Hematopoietic multipotent progenitor cell treated with erythropoietin and hydrocortisone succinate and interleukin-3 and kit ligand, for 6 days (in vitro differentiated cells): ENCODE measurements around the gene LIX1L.
A peak's percentile ranks its signal among the peaks of the same experiment; 100 is the strongest.
"Not testable (repeated sequence)": the region's sequence is repeated elsewhere in the genome, so short reads cannot be mapped to it uniquely, and the experiment has no call there.

Source experiments
- DNase-seq: peaks from one replicate; pipeline ENCODE4 v3.0.0-alpha.2; 2015

LIX1L gene

DNA sequence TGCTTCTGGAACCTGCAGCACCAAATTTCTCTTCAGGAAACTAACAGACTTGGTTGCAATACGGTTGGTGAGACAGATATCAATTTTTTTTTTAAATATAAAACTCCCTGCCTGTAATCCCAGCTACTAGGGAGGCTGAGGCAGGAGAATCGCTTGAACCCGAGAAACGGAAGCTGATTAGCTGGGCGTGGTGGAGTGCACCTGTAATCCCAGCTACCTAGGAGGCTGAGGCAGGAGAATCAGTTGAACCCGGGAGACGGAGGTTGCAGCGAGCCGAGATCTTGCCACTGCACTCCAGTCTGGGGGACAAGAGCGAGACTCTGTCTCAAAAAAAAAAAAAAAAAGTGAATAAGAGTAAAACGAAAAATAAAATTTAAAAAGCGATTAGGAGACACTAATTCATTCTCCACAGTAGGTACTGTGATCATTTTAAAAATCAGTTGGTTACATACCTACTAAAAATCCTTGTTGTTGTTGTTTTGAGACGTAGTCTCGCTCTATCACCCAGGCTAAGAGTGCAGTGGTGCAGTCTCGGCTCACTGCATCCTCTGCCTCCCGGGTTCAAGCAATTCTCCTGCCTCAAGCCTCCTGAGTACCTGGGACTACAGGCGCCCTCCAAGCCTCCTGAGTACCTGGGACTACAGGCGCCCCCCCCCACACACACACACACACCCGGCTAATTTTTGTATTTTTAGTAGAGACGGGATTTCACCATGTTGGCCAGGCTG lies 29.7 kb downstream of the LIX1L start:
- no peak for DNase-seq

DNA sequence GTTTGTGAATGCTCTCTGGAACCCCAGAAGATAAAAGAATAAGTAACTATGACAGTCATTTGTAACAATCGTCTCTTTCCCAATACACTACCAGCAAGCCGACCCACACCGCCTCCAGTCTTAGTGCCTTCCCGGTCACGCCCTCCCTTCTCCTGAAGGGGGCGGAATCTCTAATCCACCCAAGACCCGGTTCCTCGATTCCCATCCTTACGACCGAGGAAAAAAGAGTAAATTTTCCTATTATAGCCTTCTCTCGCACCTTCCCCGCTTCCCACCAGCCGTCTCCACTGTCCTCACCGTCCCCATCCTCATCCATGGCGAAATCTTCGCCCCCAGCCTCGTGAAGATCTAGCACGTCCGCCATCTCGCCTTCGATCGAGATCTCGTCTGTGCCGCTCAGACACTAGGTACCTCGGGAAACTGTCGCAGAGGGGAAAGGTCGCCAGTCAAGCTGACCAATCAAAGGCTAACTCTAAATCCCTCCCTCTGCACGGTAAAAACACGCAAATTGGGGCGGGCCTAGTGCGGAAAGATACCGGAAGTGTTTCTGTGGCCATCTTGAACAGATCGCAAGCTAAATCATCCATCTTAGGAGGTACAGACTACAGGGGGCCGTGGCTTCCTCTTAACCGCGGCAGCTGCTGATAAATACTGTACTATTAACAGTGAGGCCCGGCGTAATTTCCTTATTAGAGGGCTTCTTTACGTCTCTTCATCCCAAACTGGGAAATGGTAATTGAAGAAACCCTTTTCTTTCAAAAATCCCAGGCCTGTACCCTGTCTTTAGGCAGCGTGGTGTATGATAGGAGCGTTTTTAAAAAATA lies 30.5 kb downstream of the LIX1L start, which contains the start of gene RBM8A:
Gene RBM8A (minus strand): TSS at position 422 of the 824 bp plus-strand sequence. CDS start 58 bp downstream, at position 364.
- DNase-seq, result peak; percentile 100

DNA sequence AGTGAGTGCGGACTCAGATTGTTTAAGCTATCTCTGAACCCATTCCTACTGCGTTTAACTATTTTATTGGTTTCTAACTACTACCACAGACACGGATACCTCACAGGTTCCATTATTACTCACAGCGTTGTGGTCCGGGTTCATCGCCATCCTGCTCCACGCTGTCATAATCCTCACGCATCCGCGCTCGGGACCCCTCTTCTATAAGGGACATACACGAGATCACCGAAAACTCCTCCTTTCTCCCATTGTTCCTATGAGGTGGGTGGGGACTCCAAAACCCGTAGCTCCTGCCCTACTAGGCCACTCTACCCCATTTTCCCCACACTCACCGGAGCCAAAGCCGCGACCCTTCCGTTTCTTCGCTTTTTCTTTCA lies 31.1 kb downstream of the LIX1L start:
- no peak for DNase-seq

DNA sequence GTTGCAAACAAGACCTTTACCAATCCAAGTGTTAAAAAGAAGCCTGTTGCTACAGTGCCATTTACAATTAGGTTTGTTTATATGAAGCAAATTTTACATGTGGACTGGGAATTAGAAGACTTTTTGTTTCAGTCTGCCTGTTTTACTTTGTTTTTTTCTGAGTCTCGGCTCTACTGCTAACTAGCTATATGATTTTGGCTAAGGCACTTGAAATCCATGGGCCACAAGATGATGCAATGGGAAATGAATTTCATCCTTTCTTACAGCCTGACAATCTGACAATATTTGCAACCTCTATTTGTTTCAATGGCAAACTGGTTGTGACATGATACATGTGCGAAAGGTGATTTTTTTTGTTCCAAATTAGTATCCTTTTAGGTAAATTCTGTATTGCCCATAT lies 35.6 kb downstream of the LIX1L start:
- DNase-seq, result peak; percentile 17

DNA sequence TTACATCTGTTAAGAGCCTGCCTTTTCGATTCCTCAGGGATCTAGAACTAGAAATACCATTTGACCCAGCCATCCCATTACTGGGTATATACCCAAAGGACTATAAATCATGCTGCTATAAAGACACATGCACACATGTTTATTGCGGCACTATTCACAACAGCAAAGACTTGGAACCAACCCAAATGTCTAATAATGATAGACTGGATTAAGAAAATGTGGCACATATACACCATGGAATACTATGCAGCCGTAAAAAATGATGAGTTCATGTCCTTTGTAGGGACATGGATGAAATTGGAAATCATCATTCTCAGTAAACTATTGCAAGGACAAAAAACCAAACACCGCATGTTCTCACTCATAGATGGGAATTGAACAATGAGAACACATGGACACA lies 37.5 kb downstream of the LIX1L start:
- not testable (repeated sequence) for DNase-seq

DNA sequence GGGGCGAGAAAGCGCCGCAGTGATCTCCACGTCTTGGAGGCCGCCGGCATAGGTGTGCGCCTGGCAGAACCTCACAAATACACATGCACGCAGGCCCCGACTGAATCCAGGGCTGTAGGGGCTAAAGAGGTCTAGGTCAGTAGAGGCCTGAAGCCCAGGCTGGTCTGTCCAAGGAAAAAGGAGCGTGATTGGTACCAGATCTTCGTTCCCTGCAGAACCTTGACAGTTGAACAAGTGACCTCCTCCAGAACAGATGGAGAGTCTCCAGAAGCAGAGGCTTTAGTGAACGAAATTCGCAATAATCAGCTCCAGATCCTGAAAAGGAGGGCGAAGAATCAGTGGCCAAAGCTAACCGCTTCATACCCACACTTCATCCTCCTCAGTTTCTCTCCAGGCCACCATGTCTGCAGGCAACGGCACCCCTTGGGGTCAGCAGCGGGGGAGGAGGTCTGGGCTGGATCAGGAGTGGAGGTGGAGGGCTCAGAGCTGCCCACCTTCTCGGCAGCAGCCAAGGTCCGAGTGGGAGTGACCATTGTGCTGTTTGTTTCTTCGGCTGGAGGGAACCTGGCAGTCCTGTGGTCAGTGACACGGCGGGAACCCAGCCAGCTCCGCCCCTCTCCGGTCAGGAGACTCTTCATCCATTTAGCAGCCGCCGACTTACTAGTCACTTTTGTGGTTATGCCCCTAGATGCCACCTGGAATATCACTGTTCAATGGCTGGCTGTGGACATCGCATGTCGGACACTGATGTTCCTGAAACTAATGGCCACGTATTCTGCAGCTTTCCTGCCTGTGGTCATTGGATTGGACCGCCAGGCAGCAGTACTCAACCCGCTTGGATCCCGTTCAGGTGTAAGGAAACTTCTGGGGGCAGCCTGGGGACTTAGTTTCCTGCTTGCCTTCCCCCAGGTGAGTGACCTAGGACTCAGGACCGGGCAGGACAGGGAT lies 38.6 kb downstream of the LIX1L start:
- DNase-seq, result peak; percentile 71

DNA sequence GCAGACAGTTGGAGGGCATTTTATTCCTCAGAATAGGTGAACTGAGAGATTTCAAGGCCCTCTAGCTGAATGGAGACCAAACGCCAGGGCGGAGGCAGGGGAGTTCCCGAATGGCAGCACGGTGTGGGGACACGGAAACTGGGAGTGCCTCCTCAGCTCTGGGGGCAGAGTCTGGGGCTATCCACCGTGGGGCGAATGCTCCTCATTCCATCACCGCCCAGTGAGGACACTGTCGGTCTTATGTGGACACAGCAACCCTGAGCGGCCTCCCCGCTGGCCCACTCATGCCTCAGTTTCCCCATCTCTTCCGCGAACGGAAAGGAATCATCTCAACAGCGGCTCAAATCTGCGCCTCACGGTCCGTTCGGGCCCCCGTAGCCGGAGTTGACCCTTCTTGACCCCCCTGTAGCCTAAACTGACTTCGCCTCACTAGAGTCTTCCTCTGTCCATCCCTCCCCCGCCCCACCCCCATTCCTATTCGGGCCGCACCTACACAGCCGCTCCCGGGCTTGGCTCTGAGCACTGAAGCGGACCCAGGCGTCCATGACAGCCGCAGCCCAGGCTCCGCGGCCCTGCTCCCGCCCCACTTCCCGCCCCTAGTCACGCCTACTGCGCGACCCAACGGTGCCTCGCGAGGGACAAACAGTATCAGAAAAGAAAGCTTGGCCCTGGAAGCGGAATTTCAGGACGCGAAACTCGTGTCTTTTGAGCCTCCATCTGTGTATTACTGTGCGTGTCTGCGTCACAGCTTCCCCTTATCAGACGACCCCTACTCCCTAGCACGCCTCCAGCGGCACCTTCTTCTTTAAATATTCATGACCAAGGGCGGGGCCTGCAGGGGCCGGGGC lies 39.4 kb downstream of the LIX1L start, which contains the start of gene PEX11B:
Gene PEX11B (minus strand): TSS at position 574 of the 848 bp plus-strand sequence. CDS start 29 bp downstream, at position 545.
- peak; percentile 96 for DNase-seq

DNA sequence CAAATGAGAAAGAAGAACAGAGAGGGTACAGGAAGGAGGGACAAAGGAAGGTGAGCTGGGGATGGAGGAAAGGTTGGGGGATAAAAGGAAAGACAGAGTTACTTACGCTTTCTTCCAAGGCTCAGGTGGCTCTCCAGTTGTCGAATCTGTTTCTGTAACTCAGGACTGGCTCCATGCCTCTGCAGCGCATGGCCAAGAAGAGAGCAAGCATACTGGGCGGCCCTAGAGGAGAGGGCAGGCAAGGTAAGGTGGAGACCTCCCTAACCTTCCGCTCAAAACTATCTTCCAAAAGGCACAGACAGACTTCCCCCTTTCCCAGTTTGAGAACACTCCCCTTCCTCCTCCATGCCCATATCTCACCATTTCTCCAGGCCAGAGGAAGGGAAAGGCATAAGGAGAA lies 40.2 kb downstream of the LIX1L start:
- no peak for DNase-seq

DNA sequence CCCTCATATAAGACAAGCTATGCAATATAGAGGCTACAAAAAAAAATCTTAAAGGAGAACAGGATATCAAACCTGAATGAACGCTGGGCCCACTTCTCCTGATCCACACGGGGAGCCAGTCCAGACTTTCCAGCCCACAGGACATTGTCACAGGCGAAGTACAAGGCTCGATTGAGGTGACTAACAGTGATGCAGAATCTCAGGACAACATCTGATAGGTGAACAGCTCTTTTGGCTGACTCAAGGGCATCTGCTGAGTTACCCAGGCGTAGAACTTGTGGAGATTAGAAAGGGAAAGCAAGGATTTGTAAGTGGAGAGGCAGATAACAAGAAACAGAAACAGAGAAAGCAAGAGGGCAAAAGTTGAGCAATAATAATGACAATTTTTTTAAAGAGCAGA lies 41.1 kb downstream of the LIX1L start:
- no peak for DNase-seq

DNA sequence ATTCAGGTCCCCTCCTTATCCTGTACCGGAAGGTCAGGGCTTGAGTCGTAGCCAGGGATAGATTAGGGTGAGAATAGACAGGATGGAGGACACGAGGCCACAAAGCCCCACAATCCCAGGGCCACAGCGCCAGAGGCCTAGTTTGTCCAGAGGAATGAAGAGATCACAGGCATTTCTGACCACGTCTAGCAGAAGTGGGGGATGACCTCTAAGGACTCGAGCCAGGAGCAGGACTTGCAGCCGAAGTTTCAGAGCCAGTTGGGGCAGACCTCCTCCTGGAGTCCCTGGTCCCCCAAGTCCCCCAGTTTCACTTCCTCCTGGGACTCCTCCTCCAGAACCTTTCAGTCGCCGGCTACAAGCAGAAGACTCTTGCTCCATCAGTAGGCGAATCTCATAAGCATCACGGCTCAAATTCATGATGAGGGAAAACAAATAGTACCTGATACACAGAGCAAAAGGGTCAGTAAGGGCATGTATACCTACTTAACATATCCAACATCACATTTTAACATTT lies 45.6 kb downstream of the LIX1L start:
- DNase-seq, result no peak

DNA sequence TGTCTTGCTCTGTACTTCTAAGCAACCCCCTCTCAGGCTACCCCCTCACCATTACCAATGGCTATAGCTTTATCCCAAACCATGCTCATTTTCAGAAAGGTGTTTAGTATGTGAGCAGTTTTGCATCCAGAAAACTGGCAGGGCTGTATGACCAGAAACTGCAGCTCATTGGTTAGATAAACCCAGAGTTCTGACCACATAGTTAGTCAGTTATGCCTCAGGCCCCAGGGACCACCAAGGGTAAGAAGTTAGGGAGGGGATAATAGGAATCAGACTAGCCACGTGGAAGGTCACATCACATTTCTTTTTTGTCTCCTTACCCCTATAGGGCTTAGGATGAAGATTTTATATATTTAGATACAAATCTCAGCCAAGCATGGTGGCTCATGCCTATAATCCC lies 49.2 kb downstream of the LIX1L start:
- DNase-seq, result no peak

DNA sequence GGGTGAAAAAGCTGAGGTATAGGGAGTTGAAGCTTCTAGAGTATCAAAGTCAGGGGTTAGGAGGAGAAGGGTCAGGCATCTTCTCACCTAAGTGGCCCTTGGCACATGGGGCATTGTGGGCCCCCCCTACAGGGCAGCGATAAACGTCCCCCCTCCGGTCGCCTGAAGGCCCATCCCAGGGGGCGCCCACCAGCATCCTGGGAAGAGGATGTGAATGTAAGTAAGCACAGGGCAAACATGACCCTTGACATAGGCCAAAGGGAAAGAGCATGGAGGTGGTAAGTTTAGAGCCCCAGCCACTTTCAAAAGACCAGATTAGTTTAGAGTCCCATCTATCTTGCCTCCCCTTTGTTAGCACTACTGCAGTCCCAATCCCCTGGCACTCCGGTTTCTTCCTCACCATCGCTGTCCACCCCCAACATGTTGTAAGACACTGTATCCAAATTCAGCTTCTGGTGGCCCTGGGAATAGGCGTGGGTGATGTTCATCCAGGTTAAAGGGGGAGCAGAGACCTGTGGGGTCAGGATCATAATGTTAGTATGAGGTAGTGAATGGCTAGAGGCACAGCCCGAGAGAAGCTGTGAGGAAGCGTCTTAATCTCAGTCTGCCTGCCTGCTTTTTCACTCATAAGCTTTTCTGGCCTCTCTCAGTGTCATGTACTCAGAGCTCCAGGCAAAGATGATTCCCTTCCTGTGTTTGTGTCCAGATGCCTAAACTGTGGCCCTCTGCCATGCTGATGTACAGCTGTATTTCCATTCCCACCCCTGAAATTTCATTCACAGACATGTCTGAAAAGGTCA lies 50.7 kb downstream of the LIX1L start:
- DNase-seq, result no peak

DNA sequence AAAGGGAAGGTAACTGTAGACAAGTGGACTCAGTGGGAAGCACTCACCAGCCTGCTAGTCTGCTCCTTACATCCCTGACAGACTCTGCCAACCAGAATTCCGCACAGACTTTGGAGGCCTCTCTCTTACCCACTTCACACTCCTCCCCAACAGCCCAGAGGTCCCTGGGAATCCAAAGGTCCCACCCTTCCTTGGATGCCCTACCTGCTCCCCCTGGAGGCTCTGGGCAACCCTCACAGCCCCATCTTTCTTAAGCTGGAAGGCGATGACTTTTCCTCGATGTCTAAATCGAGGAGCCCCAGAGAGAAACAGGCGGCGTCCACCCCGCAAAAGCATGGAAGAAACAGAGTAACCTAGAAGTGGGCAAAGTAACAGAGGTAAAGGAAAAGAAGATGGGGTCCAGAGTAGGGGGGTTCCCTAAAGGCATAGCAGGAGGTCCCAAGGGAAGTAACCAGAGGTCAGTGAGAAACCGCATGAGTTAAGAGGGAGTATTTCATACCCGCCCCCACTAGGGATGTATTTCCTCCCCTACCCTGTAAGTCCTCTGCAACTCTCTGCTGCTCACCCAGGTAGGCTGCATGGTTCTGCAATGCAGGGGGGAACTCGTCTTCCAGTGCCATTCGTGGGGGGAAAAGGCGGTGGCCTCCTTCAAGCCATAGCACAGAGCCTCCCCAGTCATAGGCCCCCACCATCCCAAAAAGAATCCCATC lies 56.4 kb downstream of the LIX1L start:
- DNase-seq, result no peak

DNA sequence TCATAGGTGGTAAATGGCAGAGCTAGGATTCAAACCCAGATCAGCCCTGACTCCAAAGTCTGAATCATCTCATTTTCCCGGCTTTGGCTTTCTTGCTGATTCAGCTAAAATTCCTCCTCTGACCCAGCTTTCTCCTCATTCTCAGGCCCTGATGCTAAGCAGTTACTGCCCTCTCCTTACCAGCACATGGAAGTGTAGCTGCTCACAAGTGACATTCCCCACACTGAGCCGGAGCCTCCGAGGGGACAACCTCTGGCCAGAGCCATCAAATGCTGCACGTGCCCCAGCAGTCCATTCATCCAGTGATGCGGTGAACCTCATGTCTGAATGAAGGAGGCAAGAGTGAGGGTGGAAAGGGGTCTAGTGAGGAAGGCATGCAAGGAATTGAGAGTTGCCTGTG lies 59.1 kb downstream of the LIX1L start:
- no peak for DNase-seq

DNA sequence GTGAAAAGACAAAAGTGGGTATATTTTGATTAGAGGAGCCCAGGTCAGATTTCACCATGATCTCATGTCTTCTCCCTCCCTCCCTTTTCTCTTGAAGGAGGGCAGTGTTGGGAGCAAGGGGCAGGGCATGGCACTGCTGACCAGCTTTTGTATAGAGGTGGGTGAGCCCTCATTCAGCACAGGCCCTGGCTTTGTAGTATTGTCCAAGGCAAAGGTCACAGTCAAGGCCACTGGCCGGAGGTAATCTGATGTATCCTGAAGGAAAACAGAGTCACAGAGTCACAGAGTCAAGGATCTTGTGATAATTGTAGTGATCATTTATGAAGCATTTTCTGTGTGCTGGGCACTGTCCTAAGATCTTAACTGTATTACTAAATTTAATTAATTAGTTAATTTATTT lies 59.8 kb downstream of the LIX1L start:
- no peak for DNase-seq

DNA sequence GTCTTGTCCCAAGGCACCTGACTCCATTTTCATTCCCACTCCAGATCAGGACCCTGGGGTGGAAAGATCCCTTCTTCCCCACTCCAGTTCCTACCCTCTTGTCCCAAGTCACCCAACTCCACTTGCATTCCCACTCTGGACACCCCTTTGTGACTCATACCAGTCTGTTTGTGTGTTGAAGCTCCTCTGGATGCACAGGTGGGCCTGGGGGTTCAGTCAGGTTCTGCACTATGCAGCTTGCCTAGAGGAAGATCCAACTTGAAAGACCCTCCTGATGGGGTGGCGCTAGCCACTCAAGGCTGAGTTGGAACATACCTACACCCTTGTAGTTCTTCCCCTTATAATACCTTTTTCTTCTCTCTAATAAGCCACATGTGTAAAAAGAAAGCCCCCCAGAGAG lies 62.3 kb downstream of the LIX1L start:
- no peak for DNase-seq

DNA sequence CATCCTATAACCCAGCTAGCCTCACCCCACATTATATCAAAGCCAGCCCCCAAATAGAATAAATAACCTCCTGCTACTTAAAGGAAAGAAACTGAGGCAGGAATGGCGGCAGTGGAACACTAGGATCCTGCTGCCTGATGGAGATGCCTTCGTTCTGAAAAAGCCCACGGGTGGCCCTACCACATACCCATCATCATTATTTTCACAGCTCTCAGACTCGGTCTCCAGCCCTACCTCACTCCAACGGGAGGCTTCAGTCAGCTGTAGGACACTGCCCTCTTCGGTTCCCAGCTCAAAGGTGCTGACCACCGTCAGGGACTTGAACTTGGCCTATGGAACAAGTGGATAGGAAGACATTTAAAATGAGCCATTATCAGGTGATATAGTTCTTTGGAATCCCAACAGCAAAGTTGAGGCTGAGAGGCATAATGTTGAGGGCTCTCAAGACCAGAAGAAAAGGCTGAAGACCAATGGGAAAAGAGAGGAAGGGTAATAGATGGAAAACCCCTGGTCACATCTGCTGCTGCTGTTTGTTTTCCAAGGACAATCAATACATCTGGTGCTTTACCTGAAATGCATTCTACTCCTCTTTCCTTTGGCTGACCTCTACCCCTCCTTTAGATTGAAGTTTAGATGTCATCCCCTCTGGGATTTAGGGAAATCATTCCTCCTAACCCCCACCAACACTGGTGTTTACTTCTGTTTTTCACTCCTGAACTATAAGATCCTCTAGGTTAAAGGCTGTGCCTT lies 64.3 kb downstream of the LIX1L start:
- DNase-seq, result no peak

DNA sequence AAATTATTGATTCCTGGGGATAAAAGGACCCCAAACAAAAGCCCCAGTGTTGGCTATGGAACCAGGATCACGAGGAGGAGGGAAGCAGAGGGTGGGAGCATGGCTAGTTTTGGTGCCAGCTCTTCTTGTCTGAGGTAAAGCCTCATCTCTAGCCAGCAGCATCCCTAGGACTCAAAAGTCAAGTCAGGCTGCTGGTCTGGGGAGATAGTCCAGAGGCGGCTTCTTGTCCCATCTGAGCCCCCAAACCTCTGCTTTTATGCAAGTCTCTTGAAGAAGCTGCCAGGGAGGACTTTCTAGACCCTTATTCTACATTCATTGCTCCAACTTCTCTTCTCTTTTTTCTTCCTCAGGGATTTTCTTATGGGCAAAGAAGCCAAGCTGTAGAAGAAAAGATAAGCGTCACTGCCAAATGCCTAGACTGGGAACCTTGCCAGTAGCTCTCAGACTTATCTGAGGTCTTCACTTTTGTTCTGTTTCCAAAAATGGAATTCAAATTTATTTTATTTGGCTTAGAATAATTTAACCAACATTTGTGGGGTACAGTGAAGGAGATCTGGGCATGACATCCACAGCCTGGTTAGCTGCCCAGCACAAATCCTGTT lies 65.2 kb downstream of the LIX1L start:
- peak; percentile 93 for DNase-seq
